ENCODE results near the gene IQGAP2.

IQGAP2 gene

GRCh38 chr5:76524101-76524835, 121.2 kb downstream of the IQGAP2 start:
- no peaks in the 10 kb centered on the region for H3K36me3 ChIP-seq (ENCODE audit: control insufficient read depth in 1 of 2, insufficient read depth in 2 of 2, low read depth in 1 of 2, low read length in 2 of 2)
- no peak overlapping the region for H3K4me2 ChIP-seq (ENCODE audit: low read length, poor library complexity, severe bottlenecking)
- no peaks in the 10 kb centered on the region for H3K9me3 ChIP-seq (ENCODE audit: control insufficient read depth, low read length)
- no peaks in the 10 kb centered on the region for H3K27me3 ChIP-seq (ENCODE audit: control insufficient read depth in 1 of 2, insufficient read depth in 1 of 2, low read length in 2 of 2)
- no peaks in the 10 kb centered on the region for H3K79me1 ChIP-seq (replicated peaks; ENCODE audit: low read length, poor library complexity, severe bottlenecking)
- no peak overlapping the region for H3K23ac ChIP-seq (ENCODE audit: low read length in 2 of 2)
- 77% methylated on average over 2 of the region's 3 CpGs for WGBS
- no peak overlapping the region for H2BK120ac ChIP-seq (ENCODE audit: low read depth, low read length)
- H3K4ac ChIP-seq (ENCODE audit: low read depth in 1 of 2, low read length in 2 of 2) = no peak overlapping the region
- DNase-seq = no peak
- no peaks in the 10 kb centered on the region for H3K4me1 ChIP-seq (ENCODE audit: control insufficient read depth, insufficient read depth, low read depth, low read length)
- H3K9ac ChIP-seq (ENCODE audit: low read length) = no peak overlapping the region
- H4K91ac ChIP-seq (ENCODE audit: low read length) = no peak overlapping the region
- no peak overlapping the region for H3K4me3 ChIP-seq (ENCODE audit: insufficient read depth in 1 of 2, low read depth in 1 of 2, low read length in 2 of 2)
- no peak overlapping the region for H4K8ac ChIP-seq (ENCODE audit: low read length)
- no peak overlapping the region for H2BK12ac ChIP-seq (ENCODE audit: low read length in 2 of 2)
- H3K14ac ChIP-seq (ENCODE audit: low read length in 2 of 2) = no peak overlapping the region
- no peak overlapping the region for H2AK5ac ChIP-seq (ENCODE audit: low read length, severe bottlenecking)
- H3K27ac ChIP-seq (ENCODE audit: low read length, poor library complexity, severe bottlenecking) = no peak overlapping the region
- no peak overlapping the region for H2BK15ac ChIP-seq (ENCODE audit: low read depth, poor library complexity, severe bottlenecking)
- H2BK5ac ChIP-seq (ENCODE audit: low read depth, low read length, poor library complexity, severe bottlenecking) = no peak overlapping the region
- H2AFZ ChIP-seq (ENCODE audit: low read depth, low read length) = no peak overlapping the region
- no peak overlapping the region for H3K18ac ChIP-seq (ENCODE audit: low read depth in 1 of 2, low read length in 2 of 2)

- DNase-seq = no peak
- Histone ChIP-seq H4K8ac (ENCODE audit: low read length) (no peak overlapping the region), H3K23ac (ENCODE audit: low read length in 2 of 2) (no peak overlapping the region), H3K18ac (ENCODE audit: low read depth in 1 of 2, low read length in 2 of 2) (no peak overlapping the region), H2AK5ac (ENCODE audit: low read length, severe bottlenecking) (no peak overlapping the region), H3K27ac (ENCODE audit: low read length, poor library complexity, severe bottlenecking) (no peak overlapping the region), H2BK15ac (ENCODE audit: low read depth, poor library complexity, severe bottlenecking) (no peak overlapping the region), H3K9me3 (ENCODE audit: control insufficient read depth, low read length) (no peaks in the 10 kb centered on the region), H4K91ac (ENCODE audit: low read length) (no peak overlapping the region), H3K14ac (ENCODE audit: low read length in 2 of 2) (no peak overlapping the region), H3K79me1 (replicated peaks; ENCODE audit: low read length, poor library complexity, severe bottlenecking) (no peaks in the 10 kb centered on the region), H3K4ac (ENCODE audit: low read depth in 1 of 2, low read length in 2 of 2) (no peak overlapping the region), H3K4me1 (ENCODE audit: control insufficient read depth, insufficient read depth, low read depth, low read length) (no peaks in the 10 kb centered on the region), H3K9ac (ENCODE audit: low read length) (no peak overlapping the region), H3K4me3 (ENCODE audit: insufficient read depth in 1 of 2, low read depth in 1 of 2, low read length in 2 of 2) (no peak overlapping the region), H2BK120ac (ENCODE audit: low read depth, low read length) (no peak overlapping the region), H3K27me3 (ENCODE audit: control insufficient read depth in 1 of 2, insufficient read depth in 1 of 2, low read length in 2 of 2) (no peaks in the 10 kb centered on the region), H3K36me3 (ENCODE audit: control insufficient read depth in 1 of 2, insufficient read depth in 2 of 2, low read depth in 1 of 2, low read length in 2 of 2) (no peaks in the 10 kb centered on the region), H3K4me2 (ENCODE audit: low read length, poor library complexity, severe bottlenecking) (no peak overlapping the region), H2BK12ac (ENCODE audit: low read length in 2 of 2) (no peak overlapping the region), H2AFZ (ENCODE audit: low read depth, low read length) (no peak overlapping the region), H2BK5ac (ENCODE audit: low read depth, low read length, poor library complexity, severe bottlenecking) (no peak overlapping the region)
- WGBS = 79% methylated on average over 2 of the region's 2 CpGs
Measured at GRCh38 chr5:76524868-76525267, 121.8 kb downstream of the IQGAP2 start.

GRCh38 chr5:76525956-76526355, 122.9 kb downstream of the IQGAP2 start:
- Histone ChIP-seq H4K8ac (ENCODE audit: low read length) (no peak overlapping the region), H2AFZ (ENCODE audit: low read depth, low read length) (no peak overlapping the region), H3K36me3 (ENCODE audit: control insufficient read depth in 1 of 2, insufficient read depth in 2 of 2, low read depth in 1 of 2, low read length in 2 of 2) (no peaks in the 10 kb centered on the region), H3K27ac (ENCODE audit: low read length, poor library complexity, severe bottlenecking) (no peak overlapping the region), H2AK5ac (ENCODE audit: low read length, severe bottlenecking) (no peak overlapping the region), H3K9ac (ENCODE audit: low read length) (no peak overlapping the region), H3K79me1 (replicated peaks; ENCODE audit: low read length, poor library complexity, severe bottlenecking) (no peaks in the 10 kb centered on the region), H3K27me3 (ENCODE audit: control insufficient read depth in 1 of 2, insufficient read depth in 1 of 2, low read length in 2 of 2) (no peaks in the 10 kb centered on the region), H4K91ac (ENCODE audit: low read length) (no peak overlapping the region), H2BK15ac (ENCODE audit: low read depth, poor library complexity, severe bottlenecking) (no peak overlapping the region), H2BK120ac (ENCODE audit: low read depth, low read length) (no peak overlapping the region), H2BK12ac (ENCODE audit: low read length in 2 of 2) (no peak overlapping the region), H3K4me3 (ENCODE audit: insufficient read depth in 1 of 2, low read depth in 1 of 2, low read length in 2 of 2) (no peak overlapping the region), H3K9me3 (ENCODE audit: control insufficient read depth, low read length) (no peaks in the 10 kb centered on the region), H3K4ac (ENCODE audit: low read depth in 1 of 2, low read length in 2 of 2) (no peak overlapping the region), H3K4me1 (ENCODE audit: control insufficient read depth, insufficient read depth, low read depth, low read length) (no peaks in the 10 kb centered on the region), H2BK5ac (ENCODE audit: low read depth, low read length, poor library complexity, severe bottlenecking) (no peak overlapping the region), H3K18ac (ENCODE audit: low read depth in 1 of 2, low read length in 2 of 2) (no peak overlapping the region), H3K23ac (ENCODE audit: low read length in 2 of 2) (no peak overlapping the region), H3K14ac (ENCODE audit: low read length in 2 of 2) (no peak overlapping the region), H3K4me2 (ENCODE audit: low read length, poor library complexity, severe bottlenecking) (no peak overlapping the region)
- WGBS = 89% methylated on average over 2 of the region's 2 CpGs
- no peak for DNase-seq

GRCh38 chr5:76526950-76527583, 124.0 kb downstream of the IQGAP2 start:
- H3K36me3 ChIP-seq (ENCODE audit: control insufficient read depth in 1 of 2, insufficient read depth in 2 of 2, low read depth in 1 of 2, low read length in 2 of 2) = no peaks in the 10 kb centered on the region
- H3K23ac ChIP-seq (ENCODE audit: low read length in 2 of 2) = no peak overlapping the region
- H3K79me1 ChIP-seq (replicated peaks; ENCODE audit: low read length, poor library complexity, severe bottlenecking) = no peaks in the 10 kb centered on the region
- H3K4me2 ChIP-seq (ENCODE audit: low read length, poor library complexity, severe bottlenecking) = no peak overlapping the region
- 86% methylated on average over 2 of the region's 2 CpGs for WGBS
- H3K27me3 ChIP-seq (ENCODE audit: control insufficient read depth in 1 of 2, insufficient read depth in 1 of 2, low read length in 2 of 2) = no peaks in the 10 kb centered on the region
- H3K27ac ChIP-seq (ENCODE audit: low read length, poor library complexity, severe bottlenecking) = no peak overlapping the region
- H2BK12ac ChIP-seq (ENCODE audit: low read length in 2 of 2) = no peak overlapping the region
- H3K14ac ChIP-seq (ENCODE audit: low read length in 2 of 2) = no peak overlapping the region
- no peak overlapping the region for H3K18ac ChIP-seq (ENCODE audit: low read depth in 1 of 2, low read length in 2 of 2)
- H3K4me3 ChIP-seq (ENCODE audit: insufficient read depth in 1 of 2, low read depth in 1 of 2, low read length in 2 of 2) = no peak overlapping the region
- H2BK15ac ChIP-seq (ENCODE audit: low read depth, poor library complexity, severe bottlenecking) = no peak overlapping the region
- no peak overlapping the region for H4K91ac ChIP-seq (ENCODE audit: low read length)
- H2BK5ac ChIP-seq (ENCODE audit: low read depth, low read length, poor library complexity, severe bottlenecking) = no peak overlapping the region
- H2AK5ac ChIP-seq (ENCODE audit: low read length, severe bottlenecking) = no peak overlapping the region
- H3K9ac ChIP-seq (ENCODE audit: low read length) = no peak overlapping the region
- H3K4me1 ChIP-seq (ENCODE audit: control insufficient read depth, insufficient read depth, low read depth, low read length) = no peaks in the 10 kb centered on the region
- no peak for DNase-seq
- no peak overlapping the region for H2BK120ac ChIP-seq (ENCODE audit: low read depth, low read length)
- H3K4ac ChIP-seq (ENCODE audit: low read depth in 1 of 2, low read length in 2 of 2) = no peak overlapping the region
- H4K8ac ChIP-seq (ENCODE audit: low read length) = no peak overlapping the region
- H3K9me3 ChIP-seq (ENCODE audit: control insufficient read depth, low read length) = no peaks in the 10 kb centered on the region
- H2AFZ ChIP-seq (ENCODE audit: low read depth, low read length) = no peak overlapping the region
